GM19025 (cell line): ENCODE data around the gene SH2D6.
"Not testable (repeated sequence)": the region's sequence is repeated elsewhere in the genome, so short reads cannot be mapped to it uniquely, and the experiment has no call there.

Experiments
- ATAC-seq: cut with Tn5 transposase; IDR thresholded peaks from one replicate; pipeline ENCODE4 v1.9.1; 2021; ENCODE audit warnings: mild to moderate bottlenecking, low read depth, moderate library complexity; ENCODE audit not compliant: unreplicated experiment

Gene SH2D6

GRCh38 chr2:85418132-85419008 is at the start of gene SH2D6:
Gene SH2D6, plus strand, starts transcription at chr2:85418714. Its CDS starts 10,752 bp downstream, at chr2:85429466.
- ATAC-seq, result peak; percentile 81

GRCh38 chr2:85368921-85369320 is 49.6 kb upstream of the SH2D6 start:
- ATAC-seq, result no peak

- ATAC-seq, result no peak
Observed at GRCh38 chr2:85369500-85369899, 49.0 kb upstream of the SH2D6 start.

GRCh38 chr2:85371045-85371444 is 47.5 kb upstream of the SH2D6 start:
- ATAC-seq, result no peak

- ATAC-seq, result no peak
Observed at GRCh38 chr2:85376291-85377065, 42.0 kb upstream of the SH2D6 start.

GRCh38 chr2:85377083-85377482 is 41.4 kb upstream of the SH2D6 start:
- ATAC-seq, result no peak

- ATAC-seq, result no peak
Observed at GRCh38 chr2:85378257-85378656, 40.3 kb upstream of the SH2D6 start.

GRCh38 chr2:85380048-85380447 is 38.5 kb upstream of the SH2D6 start:
- ATAC-seq, result no peak

GRCh38 chr2:85383151-85383550 is 35.4 kb upstream of the SH2D6 start:
- ATAC-seq, result not testable (repeated sequence)

GRCh38 chr2:85383850-85384249 is 34.7 kb upstream of the SH2D6 start:
- ATAC-seq, result no peak

- no peak for ATAC-seq
Observed at GRCh38 chr2:85385746-85386145, 32.8 kb upstream of the SH2D6 start.

- no peak for ATAC-seq
Observed at GRCh38 chr2:85387754-85388153, 30.8 kb upstream of the SH2D6 start.

GRCh38 chr2:85388878-85389538 is 29.5 kb upstream of the SH2D6 start:
- ATAC-seq, result no peak

GRCh38 chr2:85390941-85391669 is 27.4 kb upstream of the SH2D6 start:
- ATAC-seq, result no peak

GRCh38 chr2:85393836-85394235 is 24.7 kb upstream of the SH2D6 start:
- ATAC-seq, result no peak

GRCh38 chr2:85394261-85394681 is 24.2 kb upstream of the SH2D6 start:
- ATAC-seq, result no peak

- no peak for ATAC-seq
Observed at GRCh38 chr2:85394976-85395375, 23.5 kb upstream of the SH2D6 start.

- no peak for ATAC-seq
Observed at GRCh38 chr2:85395912-85396475, 22.5 kb upstream of the SH2D6 start.

GRCh38 chr2:85396531-85397470 is 21.7 kb upstream of the SH2D6 start:
- no peak for ATAC-seq
